ENCODE measurements around the gene FYTTD1.

FYTTD1 gene

DNA sequence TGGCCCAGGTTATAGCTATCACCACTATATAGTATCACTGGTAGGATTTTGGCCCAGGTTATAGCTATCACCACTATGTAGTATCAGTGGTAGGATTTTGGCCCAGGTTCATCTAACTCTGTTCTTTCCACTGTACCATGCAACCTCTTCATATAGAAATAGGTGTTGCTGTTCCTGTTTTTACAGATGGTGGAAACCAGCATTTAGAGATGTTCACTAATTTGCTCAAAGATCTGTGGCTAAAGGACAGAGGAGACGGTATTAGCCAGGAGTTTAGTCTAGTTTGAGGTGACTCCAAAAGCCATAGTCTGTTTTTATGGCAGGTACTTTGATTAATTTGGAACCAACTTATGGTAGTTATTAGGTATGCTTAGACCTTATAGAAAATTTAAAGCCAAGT, 44.4 kb downstream of the FYTTD1 start:
- DNase-seq = no peak

- no peak for DNase-seq
Measured at GRCh38 chr3:197795200-197795599, 45.5 kb downstream of the FYTTD1 start.

DNA sequence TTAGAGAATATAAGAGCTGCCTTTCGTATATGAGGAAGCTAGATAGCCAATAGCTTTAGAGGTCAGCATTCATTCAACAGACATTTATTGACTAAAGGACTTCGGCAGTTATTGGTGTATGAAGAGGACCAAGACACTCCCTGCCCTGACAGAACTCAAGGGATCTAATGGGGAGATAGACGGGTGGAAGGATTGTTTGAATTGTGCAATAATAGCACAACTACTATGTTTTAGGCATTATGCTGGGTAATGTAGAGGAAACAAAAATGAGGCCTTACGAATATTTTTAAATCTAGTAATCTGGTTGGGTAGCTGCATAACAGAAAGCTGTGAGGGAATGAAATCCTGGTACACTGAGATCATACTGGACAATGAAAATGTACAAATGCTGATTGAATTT, 46.4 kb downstream of the FYTTD1 start:
- no peak for DNase-seq

DNA sequence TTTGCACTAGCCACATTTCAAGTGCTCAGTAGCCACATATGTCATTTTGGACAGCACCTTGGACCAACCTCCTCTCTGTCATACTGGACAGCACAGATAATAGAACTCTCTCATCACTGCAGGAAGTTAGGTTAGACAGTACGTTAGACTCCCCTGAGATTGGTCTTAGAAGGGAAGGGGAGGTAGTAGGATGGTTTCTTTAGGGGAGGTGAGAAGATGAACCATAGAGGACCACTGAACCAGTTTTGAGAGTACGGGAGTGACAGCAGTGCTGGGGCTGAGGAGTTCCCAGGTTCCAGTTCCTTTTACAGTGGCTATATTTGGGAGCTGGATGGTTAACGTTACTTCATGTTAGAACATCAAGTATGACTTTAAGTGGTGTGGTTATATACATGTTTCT, 49.2 kb downstream of the FYTTD1 start:
- no peak for DNase-seq

DNA sequence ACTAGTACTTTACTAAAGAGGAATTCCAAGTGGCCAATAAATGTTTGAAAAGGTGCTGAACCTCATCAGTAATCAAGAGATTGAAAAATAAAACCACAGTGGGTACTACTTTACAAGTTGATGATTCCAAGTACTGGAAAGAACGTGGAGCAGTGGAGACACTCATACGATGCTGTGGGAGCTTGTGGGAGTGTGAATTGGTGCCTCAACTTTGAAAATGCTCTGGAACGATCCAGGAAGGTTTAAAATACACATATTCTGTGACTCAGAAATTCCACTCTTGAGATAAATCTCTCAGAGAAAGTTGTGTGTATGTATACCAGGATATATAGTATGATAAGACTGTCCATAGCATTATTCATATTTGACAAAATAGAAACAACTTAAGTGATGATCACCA, 50.7 kb downstream of the FYTTD1 start:
- DNase-seq = no peak

DNA sequence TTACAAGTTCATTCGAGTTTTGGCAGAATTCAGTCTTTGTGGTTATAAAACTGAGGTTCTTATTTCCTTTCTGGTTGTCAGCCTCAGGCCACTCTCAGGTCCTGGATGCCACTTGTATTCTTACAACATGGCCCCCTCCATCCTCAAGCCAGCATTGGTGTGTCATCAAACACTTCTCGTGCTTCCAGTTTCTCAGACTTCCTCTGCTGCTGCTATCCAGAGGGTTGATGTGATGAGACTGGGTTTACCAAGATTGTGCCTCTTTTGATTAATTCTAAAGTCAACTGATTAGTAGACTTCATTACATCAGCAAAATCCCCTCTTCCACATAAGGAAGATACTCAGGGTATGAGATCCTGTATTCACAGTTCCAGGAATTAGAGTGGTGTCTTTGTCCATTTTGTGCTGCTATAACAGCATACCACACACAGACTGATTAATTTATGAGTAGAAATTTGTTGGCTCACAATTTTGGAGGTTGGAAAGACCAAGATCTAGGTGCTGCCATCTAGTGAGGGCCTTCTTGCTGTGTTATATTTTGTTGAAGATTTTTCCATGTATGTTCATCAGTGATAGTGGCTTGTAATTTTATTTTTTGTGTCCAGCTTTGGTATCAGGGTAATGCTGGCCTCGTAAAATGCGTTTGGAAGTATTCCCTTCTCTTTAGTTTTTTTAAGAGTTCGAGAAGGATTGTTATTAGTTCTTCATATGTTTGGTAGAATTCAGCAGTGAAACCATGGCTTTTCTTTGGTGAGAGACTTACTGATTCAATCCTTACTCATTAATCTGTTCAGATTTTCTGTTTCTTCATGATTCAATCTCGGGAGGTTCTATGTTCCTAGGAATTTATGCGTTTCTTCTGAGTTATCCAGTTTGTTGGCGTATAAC, 52.5 kb downstream of the FYTTD1 start:
- DNase-seq = no peak

DNA sequence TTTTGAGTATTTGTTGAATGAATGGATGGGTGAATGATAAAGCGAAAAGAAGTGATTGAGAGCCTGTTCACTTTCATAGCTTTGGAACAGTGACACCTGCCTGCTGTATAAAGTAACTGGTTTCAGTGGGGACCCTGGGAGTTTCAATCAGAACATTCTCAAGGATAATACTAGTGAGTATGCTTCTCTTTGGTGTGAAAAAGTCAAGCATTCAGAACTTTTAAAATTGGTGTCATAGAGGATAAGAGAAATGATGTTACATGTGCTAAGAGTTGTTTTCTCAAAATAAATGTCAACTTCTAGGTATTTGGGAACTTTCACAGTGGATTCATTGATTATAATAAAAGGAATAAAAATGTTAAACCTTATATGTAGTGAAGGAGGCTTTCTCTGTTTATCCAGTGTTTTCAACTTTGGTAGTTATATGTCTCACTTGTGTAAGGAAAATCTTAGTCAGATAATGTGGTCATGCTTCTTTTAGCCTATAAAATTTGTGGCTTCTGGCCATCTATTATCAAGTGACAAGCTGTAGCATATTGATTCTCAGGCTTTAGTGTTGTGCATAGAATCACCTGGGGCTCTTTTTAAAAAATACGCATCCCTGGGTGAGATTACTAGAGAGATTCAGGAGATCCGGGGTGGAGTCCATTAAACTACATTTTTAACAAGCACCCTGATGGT, 53.2 kb downstream of the FYTTD1 start:
- DNase-seq = no peak

DNA sequence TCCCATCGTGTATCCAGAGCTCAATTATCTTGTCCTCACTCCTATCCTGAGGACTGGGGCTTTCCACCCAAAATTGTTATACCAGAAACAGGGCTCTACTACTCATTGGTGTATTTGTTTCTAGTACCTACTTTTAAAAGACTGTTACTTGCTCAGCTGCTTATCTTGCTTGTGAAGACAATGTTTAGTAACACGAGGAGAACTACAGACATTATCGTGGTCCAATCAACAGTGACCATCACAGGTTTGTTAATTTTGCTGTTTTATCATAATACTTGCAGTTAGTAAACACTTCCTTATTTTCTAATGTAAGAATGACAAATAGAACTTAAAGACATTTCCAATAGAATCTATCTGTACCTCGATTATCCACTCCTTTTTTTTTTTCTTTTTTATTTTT, 54.8 kb downstream of the FYTTD1 start:
- no peak for DNase-seq

- no peak for DNase-seq
Measured at GRCh38 chr3:197807969-197808587, 58.4 kb downstream of the FYTTD1 start.

DNA sequence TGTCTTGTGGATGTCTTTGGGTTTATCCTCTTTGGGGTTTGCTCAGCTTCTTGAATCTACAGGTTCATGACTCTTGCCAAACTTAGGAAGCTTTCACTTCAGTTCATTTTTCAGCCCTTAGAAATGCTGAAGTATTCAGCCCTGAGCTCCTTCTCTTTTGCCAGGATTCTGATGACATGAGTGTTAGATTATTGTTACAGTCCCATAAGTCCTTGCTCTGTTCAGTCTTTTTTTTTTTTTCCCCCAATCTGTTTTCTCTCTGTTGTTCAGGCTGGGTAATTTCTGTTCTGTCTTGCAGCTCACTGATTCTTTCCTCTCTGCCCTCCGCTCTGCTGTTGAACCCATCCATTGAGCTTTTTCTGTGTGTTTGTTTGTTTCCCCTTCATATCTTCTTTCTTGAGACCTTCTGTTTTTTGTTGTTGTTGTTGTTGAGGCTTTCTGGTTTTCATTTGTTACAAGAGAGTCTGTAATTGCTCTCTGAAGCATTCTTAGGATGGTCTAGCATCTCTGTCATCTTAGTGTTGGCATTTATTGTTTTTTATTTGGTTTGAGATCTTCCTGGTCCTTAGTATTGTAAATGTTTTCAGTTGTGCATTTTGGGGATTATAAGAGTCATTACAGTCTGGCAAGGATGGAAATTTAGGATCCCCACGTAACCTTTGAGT, 59.8 kb downstream of the FYTTD1 start:
- DNase-seq = no peak

DNA sequence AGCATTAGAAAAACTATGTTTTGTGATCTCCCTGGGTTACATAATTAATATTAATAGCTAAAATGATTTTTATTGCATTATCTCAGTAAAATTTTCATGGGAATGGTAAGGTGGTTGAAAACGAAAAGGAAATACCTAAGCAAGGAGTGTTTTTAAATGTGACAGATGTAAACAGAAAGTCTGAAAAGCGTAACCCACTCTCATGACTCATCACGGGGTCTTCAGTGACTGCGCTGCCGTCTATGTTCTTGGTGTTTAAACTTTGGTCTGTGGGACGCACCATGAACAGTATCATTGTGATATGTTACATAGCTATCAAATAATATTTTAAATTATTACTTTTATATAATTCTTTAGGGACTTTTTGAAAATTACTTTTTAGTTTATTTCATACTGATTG, 61.2 kb downstream of the FYTTD1 start:
- DNase-seq = no peak

- no peak for DNase-seq
Measured at GRCh38 chr3:197811343-197811742, 61.7 kb downstream of the FYTTD1 start.

DNA sequence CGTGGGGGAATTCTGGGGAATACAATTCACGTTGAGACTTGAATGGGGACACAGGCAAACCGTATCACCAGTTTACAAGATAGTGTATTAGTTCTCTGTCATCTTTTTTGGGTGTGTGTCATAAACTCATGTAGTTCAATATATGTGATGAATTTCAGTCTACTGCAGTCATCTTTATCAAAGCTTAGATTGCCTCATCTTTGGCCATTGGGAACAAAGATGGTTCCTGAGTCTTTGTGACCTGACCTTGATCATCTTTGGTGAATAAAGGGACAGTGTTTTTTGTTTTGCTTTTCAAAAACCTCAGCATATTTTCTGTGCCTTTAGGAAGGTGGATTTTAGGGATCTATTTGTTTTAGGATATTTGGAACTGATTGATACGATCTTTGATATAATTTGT, 64.7 kb downstream of the FYTTD1 start:
- no peak for DNase-seq

- no peak for DNase-seq
Measured at GRCh38 chr3:197820550-197821335, 71.1 kb downstream of the FYTTD1 start.

DNA sequence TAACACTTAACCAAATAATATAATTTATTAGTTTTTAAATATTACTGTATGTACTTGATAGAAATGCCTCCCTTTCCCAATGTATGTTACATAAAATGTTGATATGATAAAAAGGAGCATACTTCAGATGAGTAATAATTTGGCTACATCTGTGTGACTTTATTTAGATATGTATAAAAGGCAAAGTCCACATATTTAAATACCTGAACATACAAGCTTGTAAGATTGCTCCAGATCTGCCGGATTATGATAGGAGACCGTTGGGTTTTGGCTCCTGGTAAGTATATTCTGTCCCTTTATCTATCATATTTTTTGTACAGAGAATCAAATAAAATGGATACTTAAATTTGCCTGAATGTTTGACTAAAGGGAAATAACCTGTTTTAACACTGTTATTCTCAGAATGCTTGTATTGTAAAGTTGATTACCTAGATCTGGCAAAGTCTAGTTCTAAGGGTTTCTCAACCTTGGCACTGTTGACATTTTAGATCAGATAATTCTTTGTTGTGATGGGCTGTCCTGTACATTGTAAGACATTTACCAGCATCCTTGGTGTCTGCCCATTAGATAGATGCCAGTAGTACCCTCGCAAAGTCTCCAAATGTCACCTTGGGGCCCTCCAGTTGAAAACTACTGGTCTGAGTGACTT, 79.8 kb downstream of the FYTTD1 start:
- no peak for DNase-seq

DNA sequence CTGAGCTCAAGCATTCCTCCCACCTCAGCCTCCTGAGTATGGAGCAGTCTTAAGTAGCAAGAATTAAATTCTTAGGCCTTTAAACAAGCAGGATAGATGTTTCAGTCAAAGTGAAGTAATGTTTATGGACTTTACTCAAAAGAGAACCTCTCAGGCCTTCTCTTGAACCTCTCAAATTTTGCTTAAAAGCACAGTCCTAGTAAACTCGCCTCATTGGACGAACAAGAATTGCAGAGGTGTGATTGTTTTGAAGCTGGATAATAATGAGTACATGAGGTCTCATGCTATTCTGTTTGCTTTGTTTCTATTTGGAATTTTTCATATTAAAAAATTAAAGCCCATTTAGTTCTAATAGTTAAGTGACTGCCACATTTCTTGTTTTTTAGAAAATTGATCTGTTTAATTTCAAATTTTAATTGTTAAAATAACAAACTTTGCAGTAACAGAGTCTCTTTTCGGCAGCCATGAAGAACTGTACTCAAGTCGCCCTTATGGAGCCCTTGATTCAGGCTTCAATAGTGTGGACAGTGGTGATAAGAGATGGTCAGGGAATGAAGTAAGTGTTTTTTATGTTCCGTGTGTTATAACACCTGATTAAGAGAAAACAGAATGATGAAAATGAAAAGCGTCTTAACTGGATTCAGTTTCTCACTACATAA, 80.8 kb downstream of the FYTTD1 start:
- no peak for DNase-seq

- DNase-seq = no peak
Measured at GRCh38 chr3:197830967-197831313, 81.3 kb downstream of the FYTTD1 start.

DNA sequence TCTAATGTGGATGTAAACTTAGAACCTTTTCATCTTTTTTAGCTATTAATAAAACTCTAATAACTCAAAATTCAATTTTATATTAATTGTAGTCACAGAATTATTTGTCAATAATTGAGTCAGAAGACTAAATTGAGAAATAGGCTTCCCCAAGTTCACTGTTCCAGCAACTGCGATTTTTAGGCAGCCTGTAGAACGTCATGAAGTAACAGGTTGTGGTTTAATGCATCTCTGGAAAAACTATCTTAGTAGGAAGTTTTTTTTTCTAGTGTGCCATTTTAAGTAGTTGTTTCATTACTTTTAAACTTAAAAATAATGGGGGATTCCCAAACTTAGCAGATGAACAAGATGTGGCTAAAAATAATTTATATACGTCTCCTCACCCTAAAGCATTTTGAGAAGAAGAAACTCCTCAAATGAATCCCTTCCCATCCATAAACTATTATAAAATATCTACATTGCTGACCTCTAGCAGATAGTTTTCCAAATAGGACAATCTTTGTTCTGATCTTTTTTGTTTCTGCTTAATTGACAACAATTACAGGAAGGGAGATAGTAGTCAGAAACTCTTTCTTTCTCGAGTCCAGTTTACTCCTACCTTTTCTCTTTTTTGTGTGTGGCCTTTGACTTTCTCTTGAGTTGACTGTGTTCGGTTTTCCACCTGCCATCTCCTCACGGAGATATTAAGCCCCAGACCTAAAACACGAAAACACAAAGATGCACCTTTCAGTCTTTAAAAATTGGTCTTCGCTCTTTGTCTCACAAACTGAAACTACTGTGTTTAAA, 84.4 kb downstream of the FYTTD1 start:
- DNase-seq = no peak

- DNase-seq = no peak
Measured at GRCh38 chr3:197835509-197835908, 85.8 kb downstream of the FYTTD1 start.

DNA sequence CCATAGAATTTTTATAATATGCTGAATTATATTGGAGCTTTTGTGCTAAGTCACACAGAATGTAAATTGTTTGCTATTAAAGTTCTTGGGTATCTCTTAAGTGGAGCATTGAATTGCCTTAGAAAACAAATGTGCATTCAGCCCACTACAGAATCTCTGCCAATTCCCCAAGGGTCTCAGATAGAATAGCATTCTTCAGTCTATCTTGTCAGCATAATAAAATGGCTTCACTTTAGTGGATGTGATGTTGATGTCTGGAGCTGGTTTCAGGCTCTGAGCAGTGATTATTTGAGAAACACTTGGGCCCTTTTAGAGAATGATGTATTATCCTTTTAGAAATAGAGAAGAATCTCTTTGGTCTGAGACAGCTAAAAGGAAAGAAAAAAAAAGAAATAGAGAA, 86.6 kb downstream of the FYTTD1 start:
- DNase-seq = no peak
